Transverse colon (tissue), 4 donors: Measurements from ENCODE around the gene NR2F6. TPM values are rescaled to one million over a fixed set of nuclear protein-coding genes. Genes with fewer than 3 reads are reported as not detected.

Experiments
- DNase-seq: peaks from one replicate; pipeline ENCODE4 v3.0.0-alpha.2; 2019
- H3K27ac ChIP-seq, 4 donors: fragments of 200-600 bp; sonication (generic); 2 replicates each; pipeline ENCODE4 v1.5.1; 2016 to 2018; ENCODE audit warnings: inconsistent platforms in 4 of 4
- H3K27me3 ChIP-seq: fragments of 200-600 bp; sonication (generic); 2 replicates; pipeline ENCODE4 v1.5.1; 2017; ENCODE audit warnings: inconsistent platforms
- H3K36me3 ChIP-seq, 4 donors: fragments of 200-600 bp; sonication (generic); 2 replicates each; pipeline ENCODE4 v1.5.1; 2017 to 2019; ENCODE audit warnings: inconsistent platforms in 4 of 4
- H3K4me1 ChIP-seq, 4 donors: fragments of 200-600 bp; sonication (generic); 2 replicates each; pipeline ENCODE4 v1.5.1; 2017 to 2020; ENCODE audit warnings: inconsistent platforms in 4 of 4
- H3K4me3 ChIP-seq, 4 donors: fragments of 200-600 bp; sonication (generic); 1 replicate in 1 of 4; 2 replicates in 3 of 4; pipeline versions ENCODE4 v1.5.1 to v1.6.1; 2017 to 2019; ENCODE audit warnings: inconsistent platforms in 4 of 4
- H3K9me3 ChIP-seq, 2 donors: fragments of 200-600 bp; sonication (generic); 2 replicates each; pipeline ENCODE4 v1.5.1; 2017 to 2019; ENCODE audit warnings: inconsistent platforms in 2 of 2
- CTCF ChIP-seq, 5 experiments: fragments of 200-600 bp in 3 of 5; fragments of 450-650 bp in 2 of 5; sonication (generic) in 3 of 5; IDR thresholded peaks; 1 replicate in 2 of 5; 2 replicates in 3 of 5; pipeline ENCODE4 v1.5.1; 2016 to 2017; ENCODE audit warnings: antibody characterized with exemption in 5 of 5, inconsistent platforms in 3 of 5, mild to moderate bottlenecking in 2 of 5, moderate library complexity in 1 of 5
- EP300 ChIP-seq: sonication (generic); formaldehyde crosslinking; IDR thresholded peaks from one replicate; pipeline ENCODE4 v1.6.1; 2017; ENCODE audit warnings: antibody characterized with exemption, low read depth
- POLR2A ChIP-seq: fragments of 450-650 bp; IDR thresholded peaks from one replicate; pipeline ENCODE4 v1.6.1; 2016; ENCODE audit warnings: antibody characterized with exemption, mild to moderate bottlenecking, moderate library complexity
- POLR2AphosphoS5 ChIP-seq, 3 donors: sonication (generic); formaldehyde crosslinking; IDR thresholded peaks; one replicate each; pipeline ENCODE4 v1.6.1; 2016; ENCODE audit warnings: antibody characterized with exemption in 3 of 3
- WGBS, 2 donors: methylation state at CpG; one replicate each; pipeline ENCODE4 v1.1.5; 2018; ENCODE audit warnings: low coverage in 1 of 2; 5-methylcytosine and 5-hydroxymethylcytosine counted together
- in situ Hi-C, 4 donors: fragments of 200-750 bp; cut with MboI; loops; one replicate each; pipeline versions ENCODE4 v1.15.0 to v1.15.1; 2017; ENCODE audit warnings: low sequenced_read_pairs in 3 of 4, low pct_ligation_motif_present in 1 of 4, low pct_unique_long_range_greater_than_20kb in 1 of 4
- intact Hi-C: fragments of 100-400 bp; cut with DNase I; formaldehyde crosslinking; loops from one replicate; pipeline ENCODE4 v1.15.1; 2023; ENCODE audit warnings: low total_unique reads
- total RNA-seq, 4 donors: library from RNA; depleted of rRNA; stranded (reverse); fragments of >200 nt; gene quantifications; one replicate each; pipeline ENCODE4 v1.1.0, GENCODE V29; 2016

NR2F6 gene
- total RNA-seq, 4 donors from 2014 or later = 156 to 362 (median 206) TPM

- Histone ChIP-seq H3K9me3 (no peaks in the 10 kb centered on the region), H3K4me3 (peak overlapping the region; percentile 27 to 58 (median 44)), H3K27me3 (no peaks in the 10 kb centered on the region), H3K4me1 (peaks cover 11 to 58% (median 37%) of the 10 kb centered on the region in 4 donors), H3K27ac (peak overlapping the region; percentile 75 to 91 (median 85)), H3K36me3 (peaks cover 0 to 19% (median 5%) of the 10 kb centered on the region in 4 donors)
- in situ Hi-C loops = no loop called here
- WGBS, 2 donors = 0% methylated on average over 5 of the region's 80 CpGs; no CpG with 5 or more reads in 1 of the 2 donors
- no peak for TF ChIP-seq POLR2A
- peak in 2 of 3 donors; percentile 19 to 22 for TF ChIP-seq POLR2AphosphoS5 (IDR thresholded peaks at IDR 0.05)
- no peak for TF ChIP-seq EP300
- peak in 4 of 5 experiments; percentile 26 to 58 (median 40) for TF ChIP-seq CTCF (IDR thresholded peaks at IDR 0.05)
- DNase-seq = peak; percentile 80
- intact Hi-C loops = no loop called here
These were observed 10.3 kb downstream of the NR2F6 start for GRCh38 chr19:17235300-17235970.

GRCh38 chr19:17234911-17235299 is 10.8 kb downstream of the NR2F6 start:
- Histone ChIP-seq H3K27ac (peak overlapping the region; percentile 75 to 91 (median 85)), H3K9me3 (no peaks in the 10 kb centered on the region), H3K36me3 (peaks cover 0 to 19% (median 5%) of the 10 kb centered on the region in 4 donors), H3K4me3 (peak overlapping the region in 3 of 4 donors; percentile 27 to 58 (median 47)), H3K27me3 (no peaks in the 10 kb centered on the region), H3K4me1 (peaks cover 11 to 53% (median 32%) of the 10 kb centered on the region in 4 donors)
- WGBS, 2 donors = 13 to 20% methylated on average over 8 to 11 of the region's 11 CpGs
- in situ Hi-C loops = no loop called here
- intact Hi-C loops = no loop called here
- DNase-seq = peak; percentile 79
- TF ChIP-seq POLR2AphosphoS5 (IDR thresholded peaks at IDR 0.05) = no peak
- no peak for TF ChIP-seq EP300
- no peak for TF ChIP-seq CTCF (IDR thresholded peaks at IDR 0.05)
- no peak for TF ChIP-seq POLR2A

GRCh38 chr19:17232258-17232657 is 13.5 kb downstream of the NR2F6 start:
- no peak for TF ChIP-seq EP300
- no peak for TF ChIP-seq CTCF (IDR thresholded peaks at IDR 0.05)
- TF ChIP-seq POLR2A = no peak
- no peak for TF ChIP-seq POLR2AphosphoS5 (IDR thresholded peaks at IDR 0.05)
- Histone ChIP-seq H3K4me3 (no peak overlapping the region), H3K27ac (no peak overlapping the region), H3K27me3 (no peaks in the 10 kb centered on the region), H3K4me1 (peaks cover 13 to 34% (median 30%) of the 10 kb centered on the region in 4 donors), H3K36me3 (peaks cover 0 to 22% (median 7%) of the 10 kb centered on the region in 4 donors), H3K9me3 (no peaks in the 10 kb centered on the region)
- no peak for DNase-seq
- intact Hi-C loops = no loop called here
- WGBS, 2 donors = 84 to 93% methylated on average over 5 to 25 of the region's 25 CpGs
- in situ Hi-C loops = no loop called here

GRCh38 chr19:17229890-17230289 is 15.8 kb downstream of the NR2F6 start:
- WGBS, 2 donors = 95% methylated on average over 2 of the region's 3 CpGs; no CpG with 5 or more reads in 1 of the 2 donors
- Histone ChIP-seq H3K27me3 (no peaks in the 10 kb centered on the region), H3K9me3 (no peaks in the 10 kb centered on the region), H3K4me3 (no peak overlapping the region), H3K4me1 (peaks cover 6 to 30% (median 20%) of the 10 kb centered on the region in 4 donors), H3K27ac (no peak overlapping the region), H3K36me3 (peaks cover 0 to 22% (median 7%) of the 10 kb centered on the region in 4 donors)
- in situ Hi-C loops (no loop called here), intact Hi-C loops (no loop called here)
- TF ChIP-seq POLR2A (no peak), CTCF (IDR thresholded peaks at IDR 0.05) (no peak), EP300 (no peak), POLR2AphosphoS5 (IDR thresholded peaks at IDR 0.05) (no peak)
- no peak for DNase-seq
